ENCODE results near the gene GTF2E1. TPM values are rescaled to one million over a fixed set of nuclear protein-coding genes. Genes with fewer than 3 reads are reported as not detected.

The GTF2E1 gene
- total and polyA plus RNA-seq, 9 of the 15 experiments (the other 6 are each of a cell fraction or from before 2014, with no cell fraction given): 12.9 to 23.5 (median 15.4) TPM

DNA sequence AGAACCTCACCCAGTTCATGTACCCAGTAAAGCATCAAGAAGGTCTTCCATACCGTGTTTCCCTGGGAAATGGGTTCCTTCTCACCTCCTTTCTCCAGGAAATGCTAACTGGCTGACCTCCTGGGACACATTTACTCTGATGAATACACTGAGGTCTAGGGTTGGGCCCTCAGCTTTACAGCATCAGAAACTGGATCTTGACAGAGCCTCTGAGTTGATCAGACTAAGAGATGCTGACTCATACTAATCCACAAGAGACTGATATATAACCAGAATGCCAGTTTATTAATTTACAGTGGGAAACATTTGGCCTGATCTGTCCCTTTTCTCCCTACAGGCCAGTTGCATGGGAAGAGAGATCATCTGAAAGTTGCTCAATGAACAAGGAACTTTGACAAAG, 55.8 kb downstream of the GTF2E1 start:
- H3K9ac ChIP-seq (ENCODE audit: insufficient read depth in 1 of 2, low read depth in 2 of 2, low read length in 2 of 2): no peak overlapping the region
- FAIRE-seq (no peak), DNase-seq (ENCODE audit: extremely low read depth in 1 of 4, low spot score in 3 of 4) (no peak), ATAC-seq (no peak)
- no peak overlapping the region for H2AFZ ChIP-seq (ENCODE audit: low read depth, low read length)
- no CpG with 5 or more reads among the region's 1 CpG for WGBS (ENCODE audit: insufficient coverage, low coverage, missing lambda C conversion rate)
- in situ Hi-C loops (cut with MboI) (loop anchor here (5.0 to 10.0 kb wide), 3 partner anchors 174 to 554 kb away; no protein-coding TSS in a partner anchor), intact Hi-C loops (cut with micrococcal nuclease) (loop anchor here (5.0 kb wide), 1 partner anchor 381 kb away; no protein-coding TSS in a partner anchor)
- peaks cover 2% of the 10 kb centered on the region for H3K9me1 ChIP-seq (ENCODE audit: control insufficient read depth, insufficient read depth, low read length)
- CTCF ChIA-PET (ENCODE audit: low intra/inter-chr PET ratio): no interaction called here
- no peaks in the 10 kb centered on the region for H3K27me3 ChIP-seq (ENCODE audit: control insufficient read depth in 2 of 2, insufficient read depth in 2 of 2, low read length in 2 of 2)
- H3K27ac ChIP-seq (ENCODE audit: extremely low read depth, low read depth, low read length): no peak overlapping the region
- H3K4me3 ChIP-seq: no peak overlapping the region
- H3K9me3 ChIP-seq (replicated peaks; ENCODE audit: control insufficient read depth, insufficient read depth, low read depth, low read length): no peaks in the 10 kb centered on the region
- POLR2A ChIA-PET: no interaction called here
- no peak overlapping the region for H3K4me2 ChIP-seq (ENCODE audit: insufficient read depth, low read length)
- no peaks in the 10 kb centered on the region; a peak in 1 of 5 replicates for H3K4me1 ChIP-seq (replicated peaks in 1 of 2; ENCODE audit: control insufficient read depth in 2 of 2, insufficient read depth in 2 of 2, low read length in 2 of 2)
- H4K20me1 ChIP-seq (replicated peaks; ENCODE audit: control insufficient read depth, insufficient read depth, low read length): no peaks in the 10 kb centered on the region
- H3K79me2 ChIP-seq (ENCODE audit: control insufficient read depth, insufficient read depth, low read length): no peaks in the 10 kb centered on the region
- no peaks in the 10 kb centered on the region for H3K36me3 ChIP-seq (ENCODE audit: control insufficient read depth, insufficient read depth, low read length)
- BruUV-seq (replicated peaks): no TSS peak
- TF ChIP-seq KDM1A (IDR thresholded peaks at IDR 0.05) (no peak), CBFA2T3 (IDR thresholded peaks at IDR 0.05) (no peak), MAFF (IDR thresholded peaks at IDR 0.05; ENCODE audit: low read length) (peak; percentile 6; the same call in 1 of the 2 replicates), C11orf30 (IDR thresholded peaks at IDR 0.05; ENCODE audit: low read depth) (peak; percentile 55), HNRNPH1 (optimal IDR thresholded peaks at IDR 0.05; ENCODE audit: low read depth, low read length) (no peak), NFE2 (IDR thresholded peaks at IDR 0.05; ENCODE audit: low read depth) (peak; percentile 43), ZNF316 (IDR thresholded peaks at IDR 0.05) (peak; percentile 48; the same call in 1 of the 2 replicates), MED1 (CRISPR knock-in tag; IDR thresholded peaks at IDR 0.05; ENCODE audit: borderline replicate concordance) (no peak), MAFG (tag; conservative IDR thresholded peaks at IDR 0.05) (peak; percentile 34; the same call in 1 of the 2 replicates)

DNA sequence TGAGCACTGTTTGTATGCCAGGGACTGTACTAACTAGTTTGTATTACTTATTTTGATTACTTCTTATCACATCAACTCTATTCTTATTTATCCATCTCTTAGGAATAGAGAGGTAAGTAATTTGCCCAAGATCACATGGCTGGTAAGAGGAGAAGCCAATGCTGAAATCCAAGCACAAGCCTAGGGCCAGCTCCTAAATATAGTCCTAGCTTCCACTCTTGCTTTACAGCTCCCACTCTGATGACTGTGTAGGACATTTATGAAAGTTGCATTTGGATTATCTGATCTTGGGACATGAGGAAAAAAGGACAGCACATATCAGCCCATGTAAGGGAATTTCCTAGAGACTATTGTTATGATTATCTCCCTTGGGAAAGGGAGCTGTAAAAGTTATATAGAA, 58.1 kb downstream of the GTF2E1 start:
- TF ChIP-seq ZNF76 (CRISPR knock-in tag; IDR thresholded peaks at IDR 0.05; ENCODE audit: borderline replicate concordance) (no peak), PHF20 (IDR thresholded peaks at IDR 0.05; ENCODE audit: partially characterized antibody) (no peak), HOXB6 (CRISPR knock-in tag; IDR thresholded peaks at IDR 0.05; ENCODE audit: borderline replicate concordance) (no peak), NR2C1 (IDR thresholded peaks at IDR 0.05) (no peak), NR2C1 (tag; IDR thresholded peaks at IDR 0.05) (no peak), ZNF354B (CRISPR knock-in tag; IDR thresholded peaks at IDR 0.05) (no peak), ZNF699 (CRISPR knock-in tag; IDR thresholded peaks at IDR 0.05; ENCODE audit: insufficient replicate concordance) (no peak), CBFB (CRISPR knock-in tag; IDR thresholded peaks at IDR 0.05) (no peak), CCAR2 (IDR thresholded peaks at IDR 0.05; ENCODE audit: low read depth, low read length) (no peak), MBD2 (IDR thresholded peaks at IDR 0.05; ENCODE audit: borderline replicate concordance, low read depth) (no peak), ELF4 (CRISPR knock-in tag; IDR thresholded peaks at IDR 0.05) (no peak), SMARCA5 (IDR thresholded peaks at IDR 0.05) (no peak), ZNF263 (CRISPR knock-in tag; IDR thresholded peaks at IDR 0.05; ENCODE audit: borderline replicate concordance) (no peak), ZNF57 (CRISPR knock-in tag; IDR thresholded peaks at IDR 0.05) (no peak)
- CTCF ChIA-PET (ENCODE audit: low intra/inter-chr PET ratio): no interaction called here
- in situ Hi-C loops (cut with MboI): no loop called here

More for the DNA sequence above, 58.1 kb downstream of the GTF2E1 start:
- Histone ChIP-seq H3K4me2 (ENCODE audit: insufficient read depth, low read length) (no peak overlapping the region), H3K79me2 (ENCODE audit: control insufficient read depth, insufficient read depth, low read length) (no peaks in the 10 kb centered on the region), H3K9me3 (replicated peaks; ENCODE audit: control insufficient read depth, insufficient read depth, low read depth, low read length) (no peaks in the 10 kb centered on the region), H3K4me1 (replicated peaks in 1 of 2; ENCODE audit: control insufficient read depth in 2 of 2, insufficient read depth in 2 of 2, low read length in 2 of 2) (no peaks in the 10 kb centered on the region), H3K9ac (ENCODE audit: insufficient read depth in 1 of 2, low read depth in 2 of 2, low read length in 2 of 2) (no peak overlapping the region), H3K36me3 (ENCODE audit: control insufficient read depth, insufficient read depth, low read length) (no peaks in the 10 kb centered on the region), H3K9me1 (ENCODE audit: control insufficient read depth, insufficient read depth, low read length) (no peaks in the 10 kb centered on the region), H4K20me1 (replicated peaks; ENCODE audit: control insufficient read depth, insufficient read depth, low read length) (no peaks in the 10 kb centered on the region), H3K4me3 (no peak overlapping the region), H3K27ac (ENCODE audit: extremely low read depth, low read depth, low read length) (no peak overlapping the region), H3K27me3 (ENCODE audit: control insufficient read depth in 2 of 2, insufficient read depth in 2 of 2, low read length in 2 of 2) (no peaks in the 10 kb centered on the region), H2AFZ (ENCODE audit: low read depth, low read length) (no peak overlapping the region)
- POLR2A ChIA-PET: no interaction called here
- no peak for FAIRE-seq
- intact Hi-C loops (cut with micrococcal nuclease): no loop called here
- no peak for ATAC-seq
- BruUV-seq (replicated peaks): no TSS peak
- no peak for DNase-seq (ENCODE audit: extremely low read depth in 1 of 4, low spot score in 3 of 4)
